ENCODE data around the gene PDGFB.

PDGFB gene

GRCh38 chr22:39237318-39238100 lies 7.3 kb downstream of the PDGFB start:
- Histone ChIP-seq H2AFZ (ENCODE audit: low read length) (no peak overlapping the region), H3K9ac (ENCODE audit: low read length) (no peak overlapping the region), H3F3A (ENCODE audit: insufficient read depth, low read length) (peaks cover 15% of the 10 kb centered on the region), H3K9me3 (replicated peaks; ENCODE audit: insufficient read depth, low read length) (no peaks in the 10 kb centered on the region), H3K4me1 (ENCODE audit: low read length) (peaks cover 52% of the 10 kb centered on the region), H3K4me3 (ENCODE audit: low read length) (no peak overlapping the region), H3K27me3 (replicated peaks; ENCODE audit: insufficient read depth, low read length) (no peaks in the 10 kb centered on the region), H3K36me3 (replicated peaks; ENCODE audit: insufficient read depth, low read length) (no peaks in the 10 kb centered on the region), H3K9me2 (replicated peaks; ENCODE audit: insufficient read depth, low read length) (no peaks in the 10 kb centered on the region), H3K79me2 (ENCODE audit: low read length) (peaks cover 44% of the 10 kb centered on the region), H4K20me1 (ENCODE audit: insufficient read depth, low read length) (no peaks in the 10 kb centered on the region), H3K27ac (ENCODE audit: low read length) (no peak overlapping the region), H3K4me2 (ENCODE audit: low read depth, low read length) (peak overlapping the region; percentile 83; the same call in 1 of the 2 replicates)
- no peak for DNase-seq
- TF ChIP-seq CTCF (IDR thresholded peaks at IDR 0.05; ENCODE audit: low read length): no peak
- TF ChIP-seq EZH2phosphoT487 (IDR thresholded peaks at IDR 0.05; ENCODE audit: low read length): no peak
- TF ChIP-seq EZH2 (optimal IDR thresholded peaks at IDR 0.05; ENCODE audit: low read depth, low read length): no peak

- H3K9me3 ChIP-seq (replicated peaks; ENCODE audit: insufficient read depth, low read length): no peaks in the 10 kb centered on the region
- H3F3A ChIP-seq (ENCODE audit: insufficient read depth, low read length): peaks cover 15% of the 10 kb centered on the region
- peak overlapping the region; percentile 43 for H3K9ac ChIP-seq (ENCODE audit: low read length)
- peak overlapping the region; percentile 35 for H3K4me3 ChIP-seq (ENCODE audit: low read length)
- no peak overlapping the region for H2AFZ ChIP-seq (ENCODE audit: low read length)
- peak overlapping the region; percentile 83 for H3K4me2 ChIP-seq (ENCODE audit: low read depth, low read length)
- peaks cover 44% of the 10 kb centered on the region for H3K79me2 ChIP-seq (ENCODE audit: low read length)
- no peak for TF ChIP-seq EZH2phosphoT487 (IDR thresholded peaks at IDR 0.05; ENCODE audit: low read length)
- TF ChIP-seq CTCF (IDR thresholded peaks at IDR 0.05; ENCODE audit: low read length): no peak
- TF ChIP-seq EZH2 (optimal IDR thresholded peaks at IDR 0.05; ENCODE audit: low read depth, low read length): no peak
- H4K20me1 ChIP-seq (ENCODE audit: insufficient read depth, low read length): no peaks in the 10 kb centered on the region
- no peaks in the 10 kb centered on the region for H3K9me2 ChIP-seq (replicated peaks; ENCODE audit: insufficient read depth, low read length)
- peak; percentile 95 for DNase-seq
- H3K36me3 ChIP-seq (replicated peaks; ENCODE audit: insufficient read depth, low read length): no peaks in the 10 kb centered on the region
- peak overlapping the region; percentile 54; the same call in 1 of the 2 replicates for H3K27ac ChIP-seq (ENCODE audit: low read length)
- H3K27me3 ChIP-seq (replicated peaks; ENCODE audit: insufficient read depth, low read length): no peaks in the 10 kb centered on the region
- peaks cover 49% of the 10 kb centered on the region for H3K4me1 ChIP-seq (ENCODE audit: low read length)
Measured at GRCh38 chr22:39236321-39237317, 8.2 kb downstream of the PDGFB start.

GRCh38 chr22:39234867-39235687 lies 9.7 kb downstream of the PDGFB start:
- Histone ChIP-seq H2AFZ (ENCODE audit: low read length) (no peak overlapping the region), H3K36me3 (replicated peaks; ENCODE audit: insufficient read depth, low read length) (no peaks in the 10 kb centered on the region), H3K79me2 (ENCODE audit: low read length) (peaks cover 38% of the 10 kb centered on the region), H3K9ac (ENCODE audit: low read length) (no peak overlapping the region), H3K9me2 (replicated peaks; ENCODE audit: insufficient read depth, low read length) (no peaks in the 10 kb centered on the region), H3F3A (ENCODE audit: insufficient read depth, low read length) (peaks cover 10% of the 10 kb centered on the region), H3K4me3 (ENCODE audit: low read length) (no peak overlapping the region), H3K27me3 (replicated peaks; ENCODE audit: insufficient read depth, low read length) (no peaks in the 10 kb centered on the region), H3K27ac (ENCODE audit: low read length) (no peak overlapping the region), H3K4me1 (ENCODE audit: low read length) (peaks cover 37% of the 10 kb centered on the region), H4K20me1 (ENCODE audit: insufficient read depth, low read length) (no peaks in the 10 kb centered on the region), H3K4me2 (ENCODE audit: low read depth, low read length) (peak overlapping the region; percentile 83; the same call in 1 of the 2 replicates), H3K9me3 (replicated peaks; ENCODE audit: insufficient read depth, low read length) (no peaks in the 10 kb centered on the region)
- no peak for DNase-seq
- no peak for TF ChIP-seq EZH2 (optimal IDR thresholded peaks at IDR 0.05; ENCODE audit: low read depth, low read length)
- no peak for TF ChIP-seq CTCF (IDR thresholded peaks at IDR 0.05; ENCODE audit: low read length)
- no peak for TF ChIP-seq EZH2phosphoT487 (IDR thresholded peaks at IDR 0.05; ENCODE audit: low read length)

All from MM.1S (cell line).